Peyer's patch (tissue), 4 donors: ENCODE measurements around the gene ACTL6B.

Experiments used
- POLR2A ChIP-seq, 2 donors: fragments of 450-650 bp; IDR thresholded peaks; one replicate each; pipeline ENCODE4 v1.5.1; 2017; ENCODE audit warnings: antibody characterized with exemption in 2 of 2, mild to moderate bottlenecking in 2 of 2, moderate library complexity in 2 of 2
- TF ChIP-seq, protein P1 (sequence below), 6 experiments: fragments of 450-650 bp in 4 of 6; fragments of 200-600 bp in 2 of 6; sonication (generic) in 1 of 6; IDR thresholded peaks; one replicate each; pipeline ENCODE4 v1.5.1; 2017 to 2019; ENCODE audit warnings: antibody characterized with exemption in 6 of 6, mild to moderate bottlenecking in 3 of 6, moderate library complexity in 1 of 6

DNA sequence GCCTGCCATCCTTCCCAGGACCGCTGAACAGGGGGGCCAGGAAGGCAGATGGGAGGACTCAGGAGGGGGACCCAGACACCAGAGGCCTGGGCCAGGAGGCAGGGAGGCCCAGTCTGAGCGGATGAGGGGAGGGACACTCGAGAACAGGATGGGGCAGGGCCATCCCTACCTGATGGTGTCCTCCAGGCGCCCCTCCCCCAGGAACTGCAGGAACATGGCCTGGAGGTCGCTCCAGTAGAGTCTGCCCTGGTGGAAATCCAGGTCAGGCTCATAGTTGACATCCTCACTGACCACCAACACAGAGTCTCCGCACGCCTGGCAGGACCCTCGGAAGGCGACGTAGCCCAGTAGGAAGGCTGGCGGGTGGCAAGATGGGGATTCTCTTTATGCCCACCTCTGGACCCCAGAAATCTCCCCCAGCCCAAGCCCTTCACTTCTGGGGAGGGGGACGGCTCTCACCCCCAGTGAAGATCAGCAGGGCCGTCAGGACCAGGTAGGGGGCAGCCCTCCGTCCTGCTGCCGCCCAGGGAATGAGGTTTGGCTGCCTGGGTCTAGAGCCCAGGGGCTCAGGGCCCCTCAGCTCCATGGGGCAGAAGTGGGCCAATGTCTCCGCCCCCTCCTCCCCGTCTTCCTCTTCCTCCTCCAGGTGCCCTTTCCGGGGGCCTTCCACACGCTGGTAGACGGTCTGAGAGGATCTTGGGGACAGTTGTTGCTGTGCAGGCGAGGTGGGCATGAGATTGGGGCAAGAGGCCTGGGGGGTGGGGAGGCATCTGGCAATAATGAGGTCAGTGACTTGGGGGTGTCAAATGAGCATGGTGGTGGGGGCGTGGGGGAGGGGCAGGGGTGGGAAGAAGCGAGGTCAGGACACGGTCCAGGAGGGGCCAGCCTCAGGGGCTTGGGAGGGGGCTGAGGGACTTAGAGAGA is 15.5 kb downstream of the ACTL6B start:
- TF ChIP-seq, protein P1, sequence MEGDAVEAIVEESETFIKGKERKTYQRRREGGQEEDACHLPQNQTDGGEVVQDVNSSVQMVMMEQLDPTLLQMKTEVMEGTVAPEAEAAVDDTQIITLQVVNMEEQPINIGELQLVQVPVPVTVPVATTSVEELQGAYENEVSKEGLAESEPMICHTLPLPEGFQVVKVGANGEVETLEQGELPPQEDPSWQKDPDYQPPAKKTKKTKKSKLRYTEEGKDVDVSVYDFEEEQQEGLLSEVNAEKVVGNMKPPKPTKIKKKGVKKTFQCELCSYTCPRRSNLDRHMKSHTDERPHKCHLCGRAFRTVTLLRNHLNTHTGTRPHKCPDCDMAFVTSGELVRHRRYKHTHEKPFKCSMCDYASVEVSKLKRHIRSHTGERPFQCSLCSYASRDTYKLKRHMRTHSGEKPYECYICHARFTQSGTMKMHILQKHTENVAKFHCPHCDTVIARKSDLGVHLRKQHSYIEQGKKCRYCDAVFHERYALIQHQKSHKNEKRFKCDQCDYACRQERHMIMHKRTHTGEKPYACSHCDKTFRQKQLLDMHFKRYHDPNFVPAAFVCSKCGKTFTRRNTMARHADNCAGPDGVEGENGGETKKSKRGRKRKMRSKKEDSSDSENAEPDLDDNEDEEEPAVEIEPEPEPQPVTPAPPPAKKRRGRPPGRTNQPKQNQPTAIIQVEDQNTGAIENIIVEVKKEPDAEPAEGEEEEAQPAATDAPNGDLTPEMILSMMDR (IDR thresholded peaks at IDR 0.05) = no peak
- no peak for TF ChIP-seq POLR2A (IDR thresholded peaks at IDR 0.05)
